HG02885 (cell line): Measurements from ENCODE around the gene RMI1.
A peak's percentile ranks its signal among the peaks of the same experiment; 100 is the strongest.
"Not testable (repeated sequence)": the region's sequence is repeated elsewhere in the genome, so short reads cannot be mapped to it uniquely, and the experiment has no call there.

ENCODE experiments used
- ATAC-seq: cut with Tn5 transposase; IDR thresholded peaks from one replicate; pipeline ENCODE4 v1.9.1; 2021; ENCODE audit warnings: mild to moderate bottlenecking; ENCODE audit not compliant: unreplicated experiment, poor library complexity

Gene RMI1

GRCh38 chr9:84000186-84000585 is 19.6 kb downstream of the RMI1 start:
- no peak for ATAC-seq

- no peak for ATAC-seq
Measured at GRCh38 chr9:84001621-84002020, 21.0 kb downstream of the RMI1 start.

DNA sequence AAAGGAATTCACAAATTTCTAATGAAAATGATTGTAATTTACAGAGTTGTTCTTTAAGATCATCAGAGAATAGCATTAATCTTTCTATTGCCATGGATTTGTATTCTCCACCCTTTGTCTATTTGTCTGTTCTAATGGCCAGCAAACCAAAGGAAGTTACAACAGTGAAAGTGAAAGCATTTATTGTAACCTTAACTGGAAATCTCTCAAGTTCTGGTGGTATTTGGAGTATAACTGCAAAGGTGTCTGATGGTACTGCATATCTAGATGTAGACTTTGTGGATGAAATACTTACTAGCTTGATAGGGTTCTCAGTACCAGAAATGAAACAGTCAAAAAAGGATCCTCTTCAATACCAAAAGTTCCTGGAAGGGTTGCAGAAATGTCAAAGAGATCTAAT is 21.7 kb downstream of the RMI1 start:
- peak; percentile 83 for ATAC-seq

GRCh38 chr9:84003246-84003645 is 22.6 kb downstream of the RMI1 start:
- ATAC-seq, result no peak

DNA sequence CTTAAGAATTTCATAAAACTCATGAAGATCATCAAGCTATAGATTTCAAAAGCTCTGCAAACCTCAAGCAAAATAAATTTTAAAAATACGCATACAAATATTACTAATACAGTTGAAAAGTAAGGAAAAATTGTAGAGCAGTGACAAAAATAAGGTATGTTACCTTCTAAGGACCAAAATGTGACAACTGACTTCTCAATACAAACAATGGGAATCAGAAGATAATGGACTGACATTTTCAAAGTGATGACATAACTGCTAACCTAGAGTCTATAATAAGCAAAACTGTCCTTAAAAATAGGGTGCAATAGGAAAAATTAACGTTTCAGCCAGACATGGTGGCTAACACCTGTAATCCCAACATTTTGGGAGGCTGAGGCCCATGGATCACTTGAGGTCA is 27.1 kb downstream of the RMI1 start:
- ATAC-seq, result no peak

DNA sequence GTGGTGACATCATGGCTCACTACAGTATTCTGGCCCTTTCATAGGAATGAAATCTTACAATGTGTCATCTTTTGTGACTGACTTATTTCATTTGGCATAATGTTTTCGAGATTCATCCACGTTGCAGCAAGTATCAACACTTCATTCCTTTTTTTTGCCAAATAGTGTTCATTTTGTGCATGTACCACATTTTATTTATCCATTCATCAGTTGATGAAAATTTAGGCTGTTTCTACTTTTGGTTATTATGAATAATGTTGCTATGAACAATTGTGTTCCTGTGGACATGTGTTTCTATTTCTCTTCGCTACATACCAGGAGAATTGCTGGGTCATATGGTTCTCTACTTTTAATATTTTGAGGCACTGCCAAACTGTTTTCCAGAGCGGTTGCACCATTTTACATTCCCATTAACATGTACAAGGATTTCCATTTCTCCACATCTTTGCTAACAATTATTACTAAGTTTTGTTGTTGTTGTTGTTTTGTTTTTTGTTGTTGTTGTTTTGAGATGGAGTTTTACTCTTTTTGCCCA is 43.5 kb downstream of the RMI1 start:
- ATAC-seq, result no peak

DNA sequence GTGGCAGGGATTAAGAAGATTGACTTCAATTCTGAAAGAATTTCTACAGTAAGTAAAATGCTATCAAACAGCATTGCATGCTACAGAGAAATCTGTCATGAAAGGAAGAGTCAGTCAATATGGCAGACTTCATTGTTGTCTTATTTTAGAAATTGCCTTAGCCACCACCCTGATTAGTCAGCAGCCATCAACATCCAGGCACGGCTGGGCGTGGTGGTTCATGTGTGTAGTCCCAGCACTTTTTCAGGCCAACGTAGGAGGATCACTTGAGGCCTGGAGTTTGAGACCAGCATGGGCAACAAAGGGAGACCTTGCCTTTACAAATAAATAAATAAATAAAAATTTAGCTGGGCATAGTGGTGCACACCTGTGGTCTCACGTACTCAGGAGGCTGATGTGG is 46.6 kb downstream of the RMI1 start:
- ATAC-seq, result no peak

- no peak for ATAC-seq
Measured at GRCh38 chr9:84031534-84031933, 50.9 kb downstream of the RMI1 start.

- not testable (repeated sequence) for ATAC-seq
Measured at GRCh38 chr9:84041857-84042256, 61.3 kb downstream of the RMI1 start.

GRCh38 chr9:84045481-84046097 is 65.0 kb downstream of the RMI1 start:
- no peak for ATAC-seq
